ENCODE data around the gene NANOS2.

DNA sequence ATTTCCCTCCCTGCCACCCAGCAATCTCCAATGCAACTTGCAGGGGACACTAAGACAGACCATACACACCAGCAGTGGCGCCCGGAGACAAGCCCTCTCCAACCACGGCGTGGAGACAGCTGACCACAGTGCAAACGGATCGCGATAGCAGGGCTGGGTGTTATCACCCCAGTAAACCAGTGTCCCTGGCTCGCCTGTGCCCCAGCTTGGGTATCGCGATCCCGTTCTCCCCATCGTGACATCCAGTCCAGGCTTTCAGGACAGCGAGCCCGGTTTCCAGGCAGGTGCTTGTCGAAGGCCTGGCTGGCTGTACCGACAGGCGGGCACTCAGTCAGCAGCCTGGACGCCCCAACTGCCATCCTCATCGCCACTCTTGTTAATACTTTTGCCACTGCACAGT, 20.7 kb upstream of the NANOS2 start:
- TF ChIP-seq CHCHD3 (CRISPR knock-in tag; IDR thresholded peaks at IDR 0.05) = no peak
- no peak for TF ChIP-seq HCFC1 (IDR thresholded peaks at IDR 0.05; ENCODE audit: low read depth, low read length)

Data from K562 (cell line).